ENCODE data around the gene MS4A1.
"Not testable (repeated sequence)": the region's sequence is repeated elsewhere in the genome, so short reads cannot be mapped to it uniquely, and the experiment has no call there.

The MS4A1 gene

DNA sequence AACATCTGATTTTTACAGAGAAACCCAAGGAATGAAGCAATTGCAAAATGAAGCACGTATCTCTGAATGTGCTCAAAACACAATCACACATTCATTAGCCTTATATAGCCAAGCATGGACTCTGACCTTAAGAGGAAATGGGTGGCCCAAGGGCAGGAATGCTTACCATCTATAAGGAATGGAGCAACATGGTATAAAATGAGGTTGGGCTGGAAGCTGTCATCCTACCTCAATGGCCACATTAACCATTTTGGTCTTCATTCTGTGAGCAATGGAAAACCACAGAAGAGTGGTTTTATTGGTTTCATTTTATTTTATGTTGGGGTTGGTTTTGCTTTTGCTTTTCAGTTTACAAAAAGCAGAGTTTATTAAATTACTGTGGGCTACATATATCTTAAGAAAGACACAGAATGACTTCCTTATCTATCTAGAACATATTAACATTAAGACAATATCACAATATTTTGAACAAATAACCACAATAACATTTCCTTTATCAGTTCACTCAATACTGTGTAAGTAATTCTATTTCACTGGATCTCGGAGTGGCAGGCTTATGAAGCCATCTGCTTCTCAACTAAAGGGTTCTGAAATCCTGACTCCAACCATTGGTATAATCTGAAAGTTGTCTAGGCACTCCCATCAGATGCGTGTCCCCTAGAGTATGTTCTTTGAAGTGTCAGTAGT is 48.7 kb downstream of the MS4A1 start:
- DNase-seq, result no peak

DNA sequence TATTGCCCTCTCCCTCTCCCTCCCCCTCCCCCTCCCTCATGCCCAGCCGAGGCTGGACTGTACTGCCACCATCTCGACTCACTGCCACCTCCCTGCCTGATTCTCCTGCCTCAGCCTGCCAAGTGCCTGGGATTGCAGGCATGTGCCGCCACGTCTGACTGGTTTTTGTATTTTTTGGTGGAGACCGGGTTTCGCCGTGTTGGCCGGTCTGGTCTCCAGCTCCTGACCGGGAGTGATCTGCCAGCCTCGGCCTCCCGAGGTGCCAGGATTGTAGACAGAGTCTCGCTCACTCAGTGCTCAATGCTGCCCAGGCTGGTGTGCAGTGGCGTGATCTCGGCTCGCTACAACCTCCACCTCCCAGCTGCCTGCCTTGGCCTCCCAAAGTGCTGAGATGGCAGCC is 54.0 kb downstream of the MS4A1 start:
- not testable (repeated sequence) for DNase-seq

DNA sequence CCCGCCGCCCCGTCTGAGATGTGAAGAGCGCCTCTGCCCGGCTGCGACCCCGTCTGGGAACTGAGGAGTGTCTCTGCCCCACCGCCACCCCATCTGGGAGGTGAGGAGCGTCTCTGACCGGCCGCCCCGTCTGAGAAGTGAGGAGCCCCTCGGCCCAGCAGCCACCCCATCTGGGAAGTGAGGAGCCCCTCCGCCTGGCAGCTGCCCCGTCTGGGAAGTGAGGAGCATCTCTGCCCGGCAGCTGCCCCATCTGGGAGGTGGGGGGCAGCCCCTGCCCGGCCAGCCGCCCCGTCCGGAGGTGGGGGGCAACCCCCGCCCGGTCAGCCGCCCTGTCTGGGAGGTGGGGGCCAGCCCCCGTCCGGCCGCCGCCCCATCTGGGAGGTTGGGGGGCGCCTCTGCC is 54.6 kb downstream of the MS4A1 start:
- DNase-seq, result not testable (repeated sequence)

DNA sequence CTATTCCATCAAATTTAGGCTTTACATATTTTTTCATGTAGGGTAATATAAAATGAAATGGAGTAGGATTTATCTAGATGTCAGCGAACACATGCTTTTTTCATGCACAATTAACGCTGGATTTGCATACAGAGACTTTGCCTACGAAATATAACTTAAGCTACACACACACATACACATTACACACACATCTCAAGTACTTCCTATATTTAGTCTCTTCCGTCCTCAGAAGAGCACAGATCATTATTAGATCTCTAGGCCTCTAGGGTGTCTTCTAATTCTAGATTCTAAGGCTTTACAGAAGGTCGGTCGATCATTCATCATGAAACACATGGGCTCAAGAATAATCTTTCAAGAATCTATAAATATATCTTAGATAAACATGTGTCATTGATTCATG is 55.7 kb downstream of the MS4A1 start:
- no peak for DNase-seq

DNA sequence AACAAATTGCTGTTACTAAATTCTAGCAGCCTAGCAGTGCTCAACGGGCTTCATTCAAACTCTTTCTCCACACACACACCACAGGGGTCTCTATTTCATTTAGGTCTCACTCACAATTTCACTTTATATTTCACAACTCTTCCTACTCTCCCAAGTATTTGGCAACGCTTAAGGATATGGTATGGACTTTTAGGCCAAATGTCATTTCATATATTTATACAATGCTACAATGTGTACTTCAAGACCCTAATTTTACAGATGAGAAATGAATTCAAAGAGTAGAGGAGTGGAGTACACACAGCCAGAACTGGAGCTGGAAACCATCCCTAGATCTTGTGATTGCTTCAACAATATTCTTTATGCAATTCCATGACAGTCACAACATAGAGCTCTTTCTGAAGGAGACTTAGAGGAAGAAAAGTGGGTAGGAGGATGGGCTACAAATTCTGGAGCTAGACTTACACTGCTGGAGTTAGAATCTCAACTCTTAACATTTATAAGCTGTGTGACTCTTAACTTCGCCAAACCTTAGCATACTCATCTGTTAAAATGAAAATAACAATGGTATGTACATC is 57.1 kb downstream of the MS4A1 start:
- DNase-seq, result no peak

DNA sequence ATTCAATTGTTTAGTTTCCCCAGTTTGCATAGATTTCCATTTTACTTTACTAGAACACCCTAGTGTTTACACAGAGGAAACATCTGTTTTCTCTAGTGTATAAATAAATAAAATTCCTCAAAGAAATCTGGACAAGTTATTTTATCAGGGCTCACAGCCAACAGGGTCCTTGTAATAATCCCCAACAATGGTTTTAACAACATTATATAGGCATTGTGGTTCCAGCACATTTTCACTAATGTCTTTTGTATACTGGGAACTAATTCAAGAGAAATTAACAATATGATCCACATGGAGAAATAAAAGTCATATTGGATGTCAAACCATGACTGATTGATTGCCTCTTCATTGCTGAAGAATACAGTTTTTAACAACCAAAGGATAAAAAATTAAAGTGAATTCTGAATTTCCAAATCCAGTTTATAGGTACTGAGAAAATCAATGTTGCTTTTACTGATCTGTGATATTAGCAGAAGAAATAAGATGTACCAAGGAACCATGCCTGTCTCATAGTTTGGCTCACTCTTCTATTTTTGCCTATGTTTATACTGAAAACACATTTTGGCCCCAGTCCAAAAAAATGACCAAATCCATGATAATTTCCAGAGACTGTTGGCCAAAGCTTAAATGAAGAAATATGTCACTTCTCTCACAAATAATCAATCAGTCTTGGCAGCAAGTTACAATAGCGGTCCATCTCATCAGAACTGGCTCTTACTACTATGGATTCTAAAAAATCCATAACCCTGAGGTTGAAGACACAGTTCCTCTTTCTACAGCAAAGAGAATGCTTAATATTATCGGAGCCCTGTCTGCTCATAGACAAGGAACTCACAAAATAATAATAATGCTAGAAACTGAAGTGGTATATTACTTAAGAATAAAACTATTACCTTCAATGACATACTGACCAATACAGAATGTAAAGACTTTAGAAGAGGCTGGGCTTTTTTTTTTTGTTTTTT is 58.1 kb downstream of the MS4A1 start:
- DNase-seq, result no peak

DNA sequence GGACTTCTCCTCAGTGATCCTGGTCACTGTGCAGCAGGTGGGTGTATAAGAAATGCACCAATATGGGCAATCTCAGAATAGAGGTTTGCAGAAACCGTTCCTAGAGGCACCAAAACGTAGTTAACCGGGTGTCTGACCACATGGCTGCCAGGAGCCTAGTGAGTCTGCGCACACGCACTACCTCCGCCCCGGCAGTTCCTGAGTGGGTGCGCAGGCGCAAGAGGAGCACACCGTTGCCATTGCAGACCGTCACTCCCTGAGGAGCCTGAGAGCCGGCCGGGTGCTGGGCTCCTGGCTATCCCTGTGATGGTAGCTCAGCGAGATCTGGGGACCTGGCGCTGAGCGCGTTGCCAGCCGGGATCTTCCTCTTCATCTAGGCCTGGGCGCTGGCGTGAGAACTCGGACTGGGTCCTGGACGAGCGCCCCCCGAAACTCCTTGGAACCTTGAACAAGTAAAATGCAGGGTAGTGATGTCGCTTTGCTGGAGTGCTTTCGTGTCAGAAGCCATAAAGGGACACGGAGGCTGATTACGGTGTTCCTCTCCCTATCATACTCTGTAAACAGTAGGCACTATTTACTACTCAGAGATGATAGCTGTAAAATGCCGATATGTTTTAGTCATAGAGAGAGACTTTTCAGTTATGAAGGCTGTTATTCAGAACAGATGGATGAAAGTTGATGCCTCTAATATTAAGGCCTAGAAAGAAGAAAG is 59.7 kb downstream of the MS4A1 start, which contains the start of gene MS4A13:
MS4A13 (plus strand) TSS at position 249 of the 712 bp plus-strand sequence. CDS start 2,692 bp downstream, outside the sequence.
- no peak for DNase-seq
